KOPT-K1 (cell line): ENCODE data around the gene BABAM1.

Experiments
- H3K27ac ChIP-seq: fragments of 200-600 bp; sonication (generic); 2 replicates; pipeline ENCODE4 v1.5.1; 2016; ENCODE audit warnings: antibody characterized with exemption, mild to moderate bottlenecking, low read depth, low read length; ENCODE audit not compliant: poor library complexity, severe bottlenecking
- H3K36me3 ChIP-seq: fragments of 200-600 bp; sonication (generic); 2 replicates; pipeline ENCODE4 v1.5.1; 2017; ENCODE audit warnings: antibody characterized with exemption, mild to moderate bottlenecking, low read length, moderate library complexity; ENCODE audit not compliant: insufficient read depth
- H3K9me3 ChIP-seq: fragments of 200-600 bp; sonication (generic); 2 replicates; pipeline ENCODE4 v1.5.1; 2017; ENCODE audit warnings: antibody characterized with exemption, low read length, mild to moderate bottlenecking; ENCODE audit not compliant: insufficient read depth, poor library complexity, severe bottlenecking

The BABAM1 gene

GRCh38 chr19:17300992-17301619 is 33.9 kb downstream of the BABAM1 start:
- Histone ChIP-seq H3K9me3 (peaks cover 12% of the 10 kb centered on the region), H3K27ac (no peak overlapping the region), H3K36me3 (peaks cover 14% of the 10 kb centered on the region)

GRCh38 chr19:17302391-17303166 is 35.3 kb downstream of the BABAM1 start:
- Histone ChIP-seq H3K9me3 (peaks cover 11% of the 10 kb centered on the region), H3K36me3 (peaks cover 14% of the 10 kb centered on the region), H3K27ac (peak overlapping the region; percentile 49)

- Histone ChIP-seq H3K36me3 (peaks cover 10% of the 10 kb centered on the region), H3K27ac (peak within 1 kb of the TSS; percentile 49), H3K9me3 (peaks cover 4% of the 10 kb centered on the region)
Measured at GRCh38 chr19:17303167-17303939, 36.1 kb downstream of the BABAM1 start, which contains the start of gene ABHD8. TSS of gene ABHD8 (minus strand) at chr19:17303425. CDS start at chr19:17301616, 1,809 bp downstream.

GRCh38 chr19:17303940-17304267 is 36.7 kb downstream of the BABAM1 start:
- no peak overlapping the region for H3K27ac ChIP-seq

GRCh38 chr19:17304386-17305215 is 37.4 kb downstream of the BABAM1 start:
- H3K9me3 ChIP-seq = no peaks in the 10 kb centered on the region
- H3K27ac ChIP-seq = peak overlapping the region; percentile 93
- peaks cover 4% of the 10 kb centered on the region; the same call in 1 of the 2 replicates for H3K36me3 ChIP-seq

More at GRCh38 chr19:17303940-17304267, 36.7 kb downstream of the BABAM1 start:
- H3K36me3 ChIP-seq = peaks cover 4% of the 10 kb centered on the region; the same call in 1 of the 2 replicates
- no peaks in the 10 kb centered on the region for H3K9me3 ChIP-seq

- H3K36me3 ChIP-seq = peaks cover 4% of the 10 kb centered on the region; the same call in 1 of the 2 replicates
- H3K9me3 ChIP-seq = no peaks in the 10 kb centered on the region
- H3K27ac ChIP-seq = peak overlapping the region; percentile 93
Measured at GRCh38 chr19:17305216-17305516, 37.9 kb downstream of the BABAM1 start.

GRCh38 chr19:17305517-17306284 is 38.5 kb downstream of the BABAM1 start, which contains the start of gene MRPL34:
TSS of gene MRPL34 (plus strand) at chr19:17305872. CDS start at chr19:17305893, 21 bp downstream.
- Histone ChIP-seq H3K36me3 (peaks cover 2% of the 10 kb centered on the region; the same call in 1 of the 2 replicates), H3K9me3 (no peaks in the 10 kb centered on the region), H3K27ac (peak within 1 kb of the TSS; percentile 93)

- Histone ChIP-seq H3K36me3 (0 out of 2 replicates have a peak, but pooled peaks cover under 1% of the 10 kb centered on the region), H3K9me3 (no peaks in the 10 kb centered on the region), H3K27ac (peak overlapping the region; percentile 93)
Measured at GRCh38 chr19:17306285-17306714, 39.1 kb downstream of the BABAM1 start.

GRCh38 chr19:17307876-17308377 is 40.7 kb downstream of the BABAM1 start:
- H3K9me3 ChIP-seq = no peaks in the 10 kb centered on the region
- H3K27ac ChIP-seq = no peak overlapping the region
- peaks cover 17% of the 10 kb centered on the region for H3K36me3 ChIP-seq

- no peaks in the 10 kb centered on the region for H3K9me3 ChIP-seq
- H3K27ac ChIP-seq = peak within 1 kb of the TSS; percentile 85
- peaks cover 31% of the 10 kb centered on the region for H3K36me3 ChIP-seq
Measured at GRCh38 chr19:17309198-17309964, 42.1 kb downstream of the BABAM1 start, which contains the start of gene DDA1. TSS of gene DDA1 (plus strand) at chr19:17309563. CDS start at chr19:17309655, 92 bp downstream.

GRCh38 chr19:17309965-17310461 is 42.8 kb downstream of the BABAM1 start:
- Histone ChIP-seq H3K27ac (peak overlapping the region; percentile 85), H3K36me3 (peaks cover 37% of the 10 kb centered on the region), H3K9me3 (no peaks in the 10 kb centered on the region)

GRCh38 chr19:17311455-17312188 is 44.4 kb downstream of the BABAM1 start:
- Histone ChIP-seq H3K27ac (no peak overlapping the region), H3K36me3 (peaks cover 51% of the 10 kb centered on the region), H3K9me3 (no peaks in the 10 kb centered on the region)
